Astrocyte (in vitro differentiated cells and primary cell): ENCODE results near the gene ELK4. TPM values are rescaled to one million over a fixed set of nuclear protein-coding genes. Genes with fewer than 3 reads are reported as not detected.

Experiments used
- DNase-seq: peaks from one replicate; pipeline ENCODE4 v3.0.0-alpha.2; 2010; ENCODE audit warnings: low read depth
- FAIRE-seq: peaks from 2 replicates; lab custom pipeline; 2011; peaks lifted over from hg19 to GRCh38; lab: Jason Lieb, UNC
- H2AFZ ChIP-seq: 2 replicates; pipeline ENCODE4 v1.6.0; 2012; ENCODE audit warnings: low read depth, low read length, inconsistent platforms
- H3K27ac ChIP-seq: 2 replicates; pipeline ENCODE4 v1.5.1; 2011; ENCODE audit warnings: low read depth, low read length, inconsistent platforms
- H3K27me3 ChIP-seq: 2 replicates; pipeline ENCODE4 v1.6.0; 2011; ENCODE audit warnings: low read length, inconsistent platforms; ENCODE audit not compliant: insufficient read depth
- H3K36me3 ChIP-seq: 2 replicates; pipeline ENCODE4 v1.5.1; 2011; ENCODE audit warnings: low read length, inconsistent platforms; ENCODE audit not compliant: insufficient read depth
- H3K4me1 ChIP-seq: 2 replicates; pipeline ENCODE4 v1.5.1; 2011; ENCODE audit warnings: low read length, inconsistent platforms; ENCODE audit not compliant: insufficient read depth
- H3K4me2 ChIP-seq: 2 replicates; pipeline ENCODE4 v1.6.0; 2012; ENCODE audit warnings: low read length, inconsistent platforms
- H3K4me3 ChIP-seq: 2 replicates; pipeline ENCODE4 v1.5.1; 2011; ENCODE audit warnings: low read depth, mild to moderate bottlenecking, low read length, inconsistent platforms; ENCODE audit not compliant: insufficient read depth
- H3K79me2 ChIP-seq: 2 replicates; pipeline ENCODE4 v1.6.0; 2012; ENCODE audit warnings: mild to moderate bottlenecking, low read length, inconsistent platforms; ENCODE audit not compliant: insufficient read depth
- H3K9ac ChIP-seq: 2 replicates; pipeline ENCODE4 v1.6.0; 2012; ENCODE audit warnings: mild to moderate bottlenecking, low read length, inconsistent platforms
- H3K9me3 ChIP-seq: 2 replicates; pipeline ENCODE4 v1.5.1; 2012; ENCODE audit warnings: low read depth, mild to moderate bottlenecking, low read length, inconsistent platforms; ENCODE audit not compliant: insufficient read depth
- H4K20me1 ChIP-seq: 2 replicates; pipeline ENCODE4 v1.6.0; 2012; ENCODE audit warnings: low read length, inconsistent platforms; ENCODE audit not compliant: insufficient read depth
- H3K27ac Mint-ChIP-seq: one replicate; pipeline ENCODE4 v1.8.0; 2021; ENCODE audit warnings: mild to moderate bottlenecking, mixed read lengths; ENCODE audit not compliant: unreplicated experiment
- H3K27me3 Mint-ChIP-seq: one replicate; pipeline ENCODE4 v1.8.0; 2021; ENCODE audit warnings: low read depth, mixed read lengths; ENCODE audit not compliant: unreplicated experiment
- H3K36me3 Mint-ChIP-seq: one replicate; pipeline ENCODE4 v1.8.0; 2021; ENCODE audit warnings: low read depth, mixed read lengths; ENCODE audit not compliant: unreplicated experiment
- H3K4me1 Mint-ChIP-seq: one replicate; pipeline ENCODE4 v1.8.0; 2021; ENCODE audit warnings: low read depth, mixed read lengths; ENCODE audit not compliant: unreplicated experiment
- H3K4me3 Mint-ChIP-seq: one replicate; pipeline ENCODE4 v1.8.0; 2021; ENCODE audit warnings: mild to moderate bottlenecking, moderate library complexity, mixed read lengths; ENCODE audit not compliant: unreplicated experiment
- H3K9me3 Mint-ChIP-seq: one replicate; pipeline ENCODE4 v1.8.0; 2021; ENCODE audit warnings: mild to moderate bottlenecking, mixed read lengths; ENCODE audit not compliant: unreplicated experiment
- EZH2 ChIP-seq: IDR thresholded peaks from 2 replicates; pipeline ENCODE4 v1.6.1; 2012; ENCODE audit warnings: mild to moderate bottlenecking, low read length, inconsistent platforms; ENCODE audit not compliant: insufficient read depth
- total RNA-seq: library from RNA; stranded (reverse); gene quantifications from 2 replicates; pipeline ENCODE4 v1.2.1, GENCODE V29; 2021
- TF ChIP-seq, protein P1 (sequence below): IDR thresholded peaks from 2 replicates; pipeline ENCODE4 v1.5.1; 2011; ENCODE audit warnings: low read depth, mild to moderate bottlenecking, inconsistent platforms, low read length, moderate library complexity; ENCODE audit not compliant: insufficient read depth

ELK4 gene
- total RNA-seq, 1 donor from 2014 or later = 31.3 TPM

DNA sequence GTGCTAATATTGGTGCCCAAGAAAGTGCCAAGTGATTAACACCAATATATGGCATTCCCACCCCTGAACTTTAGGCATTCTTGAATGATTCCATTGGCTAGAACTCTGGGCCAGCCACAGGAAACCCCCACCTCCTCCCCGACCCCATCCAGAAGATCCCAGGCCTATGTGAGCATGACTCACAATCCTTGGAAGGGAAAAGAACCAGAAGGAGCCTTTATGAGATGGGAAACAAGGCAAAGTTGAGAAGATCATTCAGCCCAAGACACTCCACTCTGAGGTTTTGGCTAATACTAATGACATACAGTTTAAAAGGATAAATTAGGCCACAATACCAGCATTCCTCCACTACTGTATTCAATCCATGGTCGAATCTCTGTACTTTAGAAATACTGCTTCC, 21.8 kb downstream of the ELK4 start:
- H3K27ac Mint-ChIP-seq = peak overlapping the region; percentile 29
- H3K36me3 Mint-ChIP-seq = peaks cover 6% of the 10 kb centered on the region
- Histone ChIP-seq H2AFZ (no peak overlapping the region), H3K4me3 (no peak overlapping the region), H3K27me3 (no peaks in the 10 kb centered on the region), H3K79me2 (peaks cover 35% of the 10 kb centered on the region), H3K9me3 (no peaks in the 10 kb centered on the region), H3K36me3 (peaks cover 16% of the 10 kb centered on the region), H3K9ac (no peak overlapping the region), H3K27ac (peak overlapping the region; percentile 15), H3K4me1 (peaks cover 10% of the 10 kb centered on the region), H4K20me1 (peaks cover 14% of the 10 kb centered on the region), H3K4me2 (peak overlapping the region; percentile 9)
- TF ChIP-seq EZH2 = no peak
- TF ChIP-seq, protein P1, sequence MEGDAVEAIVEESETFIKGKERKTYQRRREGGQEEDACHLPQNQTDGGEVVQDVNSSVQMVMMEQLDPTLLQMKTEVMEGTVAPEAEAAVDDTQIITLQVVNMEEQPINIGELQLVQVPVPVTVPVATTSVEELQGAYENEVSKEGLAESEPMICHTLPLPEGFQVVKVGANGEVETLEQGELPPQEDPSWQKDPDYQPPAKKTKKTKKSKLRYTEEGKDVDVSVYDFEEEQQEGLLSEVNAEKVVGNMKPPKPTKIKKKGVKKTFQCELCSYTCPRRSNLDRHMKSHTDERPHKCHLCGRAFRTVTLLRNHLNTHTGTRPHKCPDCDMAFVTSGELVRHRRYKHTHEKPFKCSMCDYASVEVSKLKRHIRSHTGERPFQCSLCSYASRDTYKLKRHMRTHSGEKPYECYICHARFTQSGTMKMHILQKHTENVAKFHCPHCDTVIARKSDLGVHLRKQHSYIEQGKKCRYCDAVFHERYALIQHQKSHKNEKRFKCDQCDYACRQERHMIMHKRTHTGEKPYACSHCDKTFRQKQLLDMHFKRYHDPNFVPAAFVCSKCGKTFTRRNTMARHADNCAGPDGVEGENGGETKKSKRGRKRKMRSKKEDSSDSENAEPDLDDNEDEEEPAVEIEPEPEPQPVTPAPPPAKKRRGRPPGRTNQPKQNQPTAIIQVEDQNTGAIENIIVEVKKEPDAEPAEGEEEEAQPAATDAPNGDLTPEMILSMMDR = no peak
- peaks cover 18% of the 10 kb centered on the region for H3K4me1 Mint-ChIP-seq
- FAIRE-seq = no peak
- no peaks in the 10 kb centered on the region for H3K9me3 Mint-ChIP-seq
- H3K27me3 Mint-ChIP-seq = no peaks in the 10 kb centered on the region
- DNase-seq = peak; percentile 70
- H3K4me3 Mint-ChIP-seq = no peak overlapping the region

DNA sequence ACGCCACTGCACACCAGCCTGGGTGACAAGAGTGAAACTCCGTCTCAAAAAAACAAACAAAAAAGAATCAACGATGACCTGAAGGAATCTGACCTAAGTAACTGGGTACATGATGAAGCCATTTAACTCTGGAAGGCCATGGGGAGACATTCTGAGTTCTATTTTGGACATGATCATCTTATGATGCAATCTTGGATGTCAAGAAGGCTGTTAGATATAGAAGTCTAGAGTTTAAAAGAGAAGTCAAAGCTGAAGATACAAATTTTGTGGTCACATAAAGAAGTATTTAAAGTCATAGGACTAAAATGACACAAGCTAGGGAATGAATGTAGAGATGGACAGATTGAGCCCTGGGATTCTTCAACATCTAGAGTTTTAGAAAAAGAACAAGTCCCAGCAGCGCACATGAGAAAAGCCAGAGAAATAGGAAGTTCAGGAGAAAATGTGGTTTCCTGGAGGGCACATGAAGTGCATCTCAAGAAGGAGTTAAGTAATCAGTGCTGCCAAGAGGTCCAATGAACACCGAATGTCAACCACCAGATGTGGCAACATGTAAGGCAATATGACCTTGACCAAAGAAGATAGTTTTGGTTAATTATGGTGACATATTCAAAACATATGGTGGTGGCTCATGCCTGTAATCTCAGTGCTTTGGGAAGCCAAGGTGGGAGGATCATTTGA, 26.8 kb downstream of the ELK4 start:
- Histone ChIP-seq H3K4me3 (no peak overlapping the region), H4K20me1 (peaks cover 3% of the 10 kb centered on the region), H3K9ac (no peak overlapping the region), H3K9me3 (no peaks in the 10 kb centered on the region), H3K4me1 (peaks cover 10% of the 10 kb centered on the region), H3K27ac (no peak overlapping the region), H2AFZ (no peak overlapping the region), H3K36me3 (peaks cover 5% of the 10 kb centered on the region), H3K4me2 (no peak overlapping the region), H3K27me3 (no peaks in the 10 kb centered on the region), H3K79me2 (peaks cover 18% of the 10 kb centered on the region)
- Mint-ChIP-seq H3K27me3 (no peaks in the 10 kb centered on the region), H3K27ac (no peak overlapping the region), H3K9me3 (no peaks in the 10 kb centered on the region), H3K36me3 (peaks cover 6% of the 10 kb centered on the region), H3K4me1 (peaks cover 17% of the 10 kb centered on the region), H3K4me3 (no peak overlapping the region)
- FAIRE-seq (no peak), DNase-seq (no peak)
- no peak for TF ChIP-seq EZH2
- TF ChIP-seq, protein P1 = no peak

DNA sequence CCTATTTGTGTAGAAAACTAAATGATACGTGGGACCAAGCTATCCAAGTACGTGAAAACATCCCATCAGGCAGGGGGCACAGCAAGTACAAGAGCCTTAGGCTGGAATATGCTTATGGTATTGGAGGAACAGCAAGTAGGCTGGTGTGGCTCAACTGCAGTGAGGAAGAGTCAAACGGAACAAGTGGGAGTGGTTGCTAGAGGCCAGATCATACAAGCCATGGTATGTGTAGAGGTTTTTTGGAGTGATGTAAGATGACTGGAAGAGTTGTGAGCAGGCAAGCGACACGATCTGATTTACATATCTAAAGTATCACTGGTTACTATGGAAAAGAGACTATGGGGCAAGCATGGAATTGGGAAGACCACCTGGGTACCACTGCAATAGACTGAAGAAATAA, 27.8 kb downstream of the ELK4 start:
- no peak overlapping the region for H3K4me2 ChIP-seq
- no peaks in the 10 kb centered on the region for H3K9me3 Mint-ChIP-seq
- no peak overlapping the region for H3K27ac ChIP-seq
- no peak for TF ChIP-seq EZH2
- TF ChIP-seq, protein P1 = no peak
- peaks cover 9% of the 10 kb centered on the region for H3K79me2 ChIP-seq
- FAIRE-seq = no peak
- no peaks in the 10 kb centered on the region for H3K27me3 Mint-ChIP-seq
- no peak overlapping the region for H3K4me3 Mint-ChIP-seq
- peaks cover 23% of the 10 kb centered on the region for H3K4me1 Mint-ChIP-seq
- no peak overlapping the region for H3K27ac Mint-ChIP-seq
- peaks cover 5% of the 10 kb centered on the region for H3K36me3 ChIP-seq
- H3K9me3 ChIP-seq = no peaks in the 10 kb centered on the region
- peaks cover 15% of the 10 kb centered on the region for H3K4me1 ChIP-seq
- no peak for DNase-seq
- no peak overlapping the region for H3K4me3 ChIP-seq
- no peak overlapping the region for H3K9ac ChIP-seq
- H2AFZ ChIP-seq = no peak overlapping the region
- no peaks in the 10 kb centered on the region for H3K27me3 ChIP-seq
- peaks cover 6% of the 10 kb centered on the region for H3K36me3 Mint-ChIP-seq
- no peaks in the 10 kb centered on the region for H4K20me1 ChIP-seq
